Osteoblast (primary cell): ENCODE measurements around the gene HBG2. TPM values are rescaled to one million over a fixed set of nuclear protein-coding genes. Genes with fewer than 3 reads are reported as not detected.
A peak's percentile ranks its signal among the peaks of the same experiment; 100 is the strongest.

Experiments
- DNase-seq: peaks from one replicate; pipeline ENCODE4 v3.0.0; 2011; ENCODE audit warnings: low spot score, mixed read lengths; ENCODE audit not compliant: insufficient read length; ENCODE audit errors: missing footprints
- H2AFZ ChIP-seq: 2 replicates; pipeline ENCODE4 v1.6.0; 2011; ENCODE audit warnings: mild to moderate bottlenecking, low read length
- H3K27ac ChIP-seq: 2 replicates; pipeline ENCODE4 v1.5.1; 2011; ENCODE audit warnings: mild to moderate bottlenecking, low read depth, low read length, moderate library complexity
- H3K27me3 ChIP-seq: 2 replicates; pipeline ENCODE4 v1.6.0; 2012; ENCODE audit warnings: mild to moderate bottlenecking, control low read depth, inconsistent platforms, low read length, moderate library complexity; ENCODE audit not compliant: insufficient read depth
- H3K36me3 ChIP-seq: 2 replicates; pipeline ENCODE4 v1.5.1; 2011; ENCODE audit warnings: mild to moderate bottlenecking, low read length, control low read depth, moderate library complexity; ENCODE audit not compliant: insufficient read depth
- H3K4me1 ChIP-seq: 2 replicates; pipeline ENCODE4 v1.5.1; 2011; ENCODE audit warnings: mild to moderate bottlenecking, low read length, control low read depth, moderate library complexity; ENCODE audit not compliant: insufficient read depth
- H3K4me2 ChIP-seq: 2 replicates; pipeline ENCODE4 v1.6.0; 2011; ENCODE audit warnings: mild to moderate bottlenecking, low read length; ENCODE audit not compliant: insufficient read depth
- H3K4me3 ChIP-seq: fragments of 200-600 bp; sonication (generic); 3 replicates; pipeline ENCODE4 v1.5.1; 2012; ENCODE audit warnings: mild to moderate bottlenecking, low read length, inconsistent platforms; ENCODE audit not compliant: insufficient read depth
- H3K79me2 ChIP-seq: 2 replicates; pipeline ENCODE4 v1.6.0; 2012; ENCODE audit warnings: mild to moderate bottlenecking, low read length, control low read depth, inconsistent platforms; ENCODE audit not compliant: insufficient read depth
- H3K9me3 ChIP-seq: 2 replicates; pipeline ENCODE4 v1.5.1; 2011; ENCODE audit warnings: low read depth, low read length, control low read depth
- H4K20me1 ChIP-seq: 2 replicates; pipeline ENCODE4 v1.6.0; 2012; ENCODE audit warnings: mild to moderate bottlenecking, low read length, control low read depth; ENCODE audit not compliant: insufficient read depth
- CTCF ChIP-seq: IDR thresholded peaks from 2 replicates; pipeline ENCODE4 v1.5.1; 2011; ENCODE audit warnings: mild to moderate bottlenecking, low read depth, low read length, moderate library complexity; ENCODE audit errors: extremely low read depth
- total RNA-seq: library from RNA; depleted of rRNA; stranded (reverse); fragments of >200 nt; gene quantifications from 2 replicates; pipeline ENCODE4 v1.2.3, GENCODE V29; 2012

The HBG2 gene
- total RNA-seq, 1 donor, result not detected

GRCh38 chr11:5272395-5273017, 17.9 kb upstream of the HBG2 start:
- H3K27ac ChIP-seq, result no peak overlapping the region
- no peaks in the 10 kb centered on the region for H3K9me3 ChIP-seq
- H3K4me1 ChIP-seq, result no peaks in the 10 kb centered on the region
- no peaks in the 10 kb centered on the region for H3K27me3 ChIP-seq
- no peak overlapping the region for H2AFZ ChIP-seq
- H3K4me2 ChIP-seq, result no peak overlapping the region
- no peak overlapping the region for H3K4me3 ChIP-seq
- no peaks in the 10 kb centered on the region for H4K20me1 ChIP-seq
- H3K36me3 ChIP-seq, result no peaks in the 10 kb centered on the region
- no peak for TF ChIP-seq CTCF
- no peak for DNase-seq
- H3K79me2 ChIP-seq, result no peaks in the 10 kb centered on the region

GRCh38 chr11:5269715-5270147, 15.2 kb upstream of the HBG2 start, which contains the start of gene HBE1:
Gene HBE1 (minus strand): TSS chr11:5269945. CDS start chr11:5269890, 55 bp downstream.
- Histone ChIP-seq H3K27me3 (no peaks in the 10 kb centered on the region), H3K4me1 (no peaks in the 10 kb centered on the region), H3K36me3 (no peaks in the 10 kb centered on the region), H2AFZ (peak within 1 kb of the TSS; percentile 6), H3K9me3 (no peaks in the 10 kb centered on the region), H3K79me2 (no peaks in the 10 kb centered on the region), H3K27ac (no peak within 1 kb of the TSS), H3K4me2 (no peak within 1 kb of the TSS), H3K4me3 (no peak within 1 kb of the TSS), H4K20me1 (no peaks in the 10 kb centered on the region)
- no peak for DNase-seq
- TF ChIP-seq CTCF, result no peak

- H3K36me3 ChIP-seq, result no peaks in the 10 kb centered on the region
- no peak overlapping the region for H3K4me2 ChIP-seq
Measured at GRCh38 chr11:5267033-5267563, 12.5 kb upstream of the HBG2 start.

More at GRCh38 chr11:5267033-5267563, 12.5 kb upstream of the HBG2 start:
- no peak for TF ChIP-seq CTCF
- H2AFZ ChIP-seq, result no peak overlapping the region
- H3K27me3 ChIP-seq, result no peaks in the 10 kb centered on the region
- H3K27ac ChIP-seq, result no peak overlapping the region
- no peaks in the 10 kb centered on the region for H3K9me3 ChIP-seq
- no peak for DNase-seq
- no peak overlapping the region for H3K4me3 ChIP-seq
- no peaks in the 10 kb centered on the region for H4K20me1 ChIP-seq
- no peaks in the 10 kb centered on the region for H3K4me1 ChIP-seq
- H3K79me2 ChIP-seq, result no peaks in the 10 kb centered on the region
